Measurements from ENCODE around the gene SPEM2. TPM values are rescaled to one million over a fixed set of nuclear protein-coding genes. Genes with fewer than 3 reads are reported as not detected.
A peak's percentile ranks its signal among the peaks of the same experiment; 100 is the strongest.
"Not testable (repeated sequence)": the region's sequence is repeated elsewhere in the genome, so short reads cannot be mapped to it uniquely, and the experiment has no call there.

Gene SPEM2
- total and polyA plus RNA-seq, 2 of the 8 experiments (the other 6 are each of a cell fraction or from before 2014, with no cell fraction given) = 0.03 TPM; not detected in 1

DNA sequence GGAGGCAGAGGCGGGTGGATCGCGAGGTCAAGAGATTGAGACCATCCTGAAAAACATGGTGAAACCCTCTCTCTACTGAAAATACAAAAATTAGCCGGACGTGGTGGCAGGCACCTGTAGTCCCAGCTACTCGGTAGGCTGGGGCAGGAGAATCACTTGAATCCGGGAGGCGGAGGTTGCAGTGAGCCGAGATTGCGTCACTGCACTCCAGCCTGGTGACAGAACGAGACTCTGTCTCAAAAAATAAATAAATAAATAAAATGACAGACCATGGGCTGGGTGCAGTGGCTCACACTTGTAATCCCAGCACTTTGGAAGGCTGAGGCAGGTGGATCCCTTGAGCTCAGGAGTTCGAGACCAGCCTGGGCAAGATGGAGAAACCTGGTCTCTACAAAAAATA lies 44.4 kb downstream of the SPEM2 start:
- H3K27me3 ChIP-seq (replicated peaks in 1 of 4; ENCODE audit: control insufficient read depth in 3 of 4, extremely low read depth in 1 of 4, insufficient read depth in 3 of 4, low read length in 3 of 4); H3K9me3 ChIP-seq (ENCODE audit: insufficient read depth in 2 of 2, low read depth in 1 of 2, low read length in 1 of 2); H3K79me1 ChIP-seq (ENCODE audit: low read depth, low read length); H4K20me1 ChIP-seq (replicated peaks in 1 of 2; ENCODE audit: control insufficient read depth in 1 of 2, insufficient read depth in 2 of 2, low read length in 2 of 2); DNase-seq (ENCODE audit: low read depth in 1 of 2, low spot score in 2 of 2); H3K79me2 ChIP-seq (ENCODE audit: control insufficient read depth in 1 of 2, insufficient read depth in 2 of 2, low read length in 2 of 2); H3K4me2 ChIP-seq (ENCODE audit: insufficient read depth in 1 of 2, low read depth in 2 of 2, low read length in 2 of 2); H3K23ac ChIP-seq (ENCODE audit: insufficient read length); H2BK5ac ChIP-seq (ENCODE audit: low read depth, low read length); H2BK12ac ChIP-seq (ENCODE audit: low read depth, low read length); H3K4me3 ChIP-seq (ENCODE audit: extremely low read depth in 1 of 4, insufficient read depth in 2 of 4, low read depth in 3 of 4, low read length in 4 of 4); H2BK15ac ChIP-seq (ENCODE audit: low read length); H3K36me3 ChIP-seq (ENCODE audit: control insufficient read depth in 2 of 4, insufficient read depth in 4 of 4, low read length in 3 of 4); H3K9ac ChIP-seq (replicated peaks in 1 of 4; ENCODE audit: extremely low read depth in 1 of 4, low read depth in 3 of 4, low read length in 3 of 4); H3K4ac ChIP-seq (replicated peaks; ENCODE audit: insufficient read length, low read depth, low read length); H3K4me1 ChIP-seq (replicated peaks in 1 of 4; ENCODE audit: control insufficient read depth in 3 of 4, insufficient read depth in 4 of 4, low read length in 3 of 4); H3K23me2 ChIP-seq (ENCODE audit: low read depth, low read length); H3K27ac ChIP-seq (ENCODE audit: low read depth, low read length); H2AK5ac ChIP-seq (ENCODE audit: low read depth, low read length); H3K18ac ChIP-seq (ENCODE audit: extremely low read depth, low read length); H3K56ac ChIP-seq (replicated peaks; ENCODE audit: insufficient read length, low read depth, low read length); H4K91ac ChIP-seq (replicated peaks; ENCODE audit: insufficient read length, low read length); H2BK120ac ChIP-seq (replicated peaks; ENCODE audit: low read depth, low read length); H4K5ac ChIP-seq (ENCODE audit: insufficient read length, low read depth, low read length); H2BK20ac ChIP-seq (ENCODE audit: low read length); H3K14ac ChIP-seq (ENCODE audit: insufficient read length); FAIRE-seq; H4K8ac ChIP-seq (ENCODE audit: extremely low read depth, insufficient read depth, low read length); H2AFZ ChIP-seq (ENCODE audit: low read length): not testable (repeated sequence)
- 93% methylated on average over 12 of the region's 12 CpGs; no CpG with 5 or more reads in 1 of the 2 experiments for WGBS, 2 experiments (ENCODE audit: extremely low coverage in 1 of 2, insufficient coverage in 1 of 2, insufficient read length in 1 of 2, insufficient replicate concordance in 2 of 2, low coverage in 1 of 2, low lambda C conversion rate in 2 of 2, missing lambda C conversion rate in 1 of 2)
- POLR2A ChIA-PET (ENCODE audit: partially characterized antibody) = interaction anchor here (1.2 to 13.8 kb wide), 5 partner anchors 9 to 62 kb away, joined by 3 to 200 read pairs (median 6); partner anchors contain the start of genes NLGN2, POLR2A, SLC35G6 and ZBTB4
- CTCF ChIA-PET (ENCODE audit: partially characterized antibody) = interaction anchor here (2.1 kb wide), 1 partner anchor 91 kb away, joined by 6 read pairs; no protein-coding TSS in a partner anchor

DNA sequence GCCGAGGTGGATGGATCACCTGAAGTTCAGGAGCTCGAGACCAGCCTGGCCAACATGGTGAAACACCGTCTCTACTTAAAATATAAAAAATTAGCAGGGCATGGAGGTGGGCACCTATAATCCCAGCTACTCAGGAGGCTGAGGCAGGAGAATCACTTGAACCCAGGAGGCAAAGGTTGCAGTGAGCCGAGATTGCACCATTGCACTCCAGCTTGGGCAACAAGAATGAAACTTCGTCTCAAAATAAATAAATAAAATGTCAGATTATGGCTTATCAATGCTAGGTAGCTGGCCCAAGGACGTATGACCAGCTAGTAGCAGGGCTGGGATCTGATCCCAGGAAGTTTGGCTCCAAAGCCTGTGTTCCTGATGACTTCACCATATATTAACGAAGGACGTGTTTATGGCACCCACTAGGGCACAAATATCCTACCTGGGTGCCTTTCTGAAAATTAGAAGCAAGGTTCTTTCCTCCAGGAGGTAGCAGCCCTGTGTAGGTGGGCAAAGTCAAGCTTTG lies 45.1 kb downstream of the SPEM2 start:
- H3K23me2 ChIP-seq (ENCODE audit: low read depth, low read length); H2AK5ac ChIP-seq (ENCODE audit: low read depth, low read length); H3K27ac ChIP-seq (ENCODE audit: low read depth, low read length); H4K20me1 ChIP-seq (replicated peaks in 1 of 2; ENCODE audit: control insufficient read depth in 1 of 2, insufficient read depth in 2 of 2, low read length in 2 of 2); H3K56ac ChIP-seq (replicated peaks; ENCODE audit: insufficient read length, low read depth, low read length); H3K23ac ChIP-seq (ENCODE audit: insufficient read length); H3K36me3 ChIP-seq (ENCODE audit: control insufficient read depth in 2 of 4, insufficient read depth in 4 of 4, low read length in 3 of 4); H3K4me3 ChIP-seq (ENCODE audit: extremely low read depth in 1 of 4, insufficient read depth in 2 of 4, low read depth in 3 of 4, low read length in 4 of 4); H3K79me2 ChIP-seq (ENCODE audit: control insufficient read depth in 1 of 2, insufficient read depth in 2 of 2, low read length in 2 of 2); H4K5ac ChIP-seq (ENCODE audit: insufficient read length, low read depth, low read length); H3K9ac ChIP-seq (replicated peaks in 1 of 4; ENCODE audit: extremely low read depth in 1 of 4, low read depth in 3 of 4, low read length in 3 of 4); H2AFZ ChIP-seq (ENCODE audit: low read length); H3K4me2 ChIP-seq (ENCODE audit: insufficient read depth in 1 of 2, low read depth in 2 of 2, low read length in 2 of 2); H3K4ac ChIP-seq (replicated peaks; ENCODE audit: insufficient read length, low read depth, low read length); H4K91ac ChIP-seq (replicated peaks; ENCODE audit: insufficient read length, low read length); H3K4me1 ChIP-seq (replicated peaks in 1 of 4; ENCODE audit: control insufficient read depth in 3 of 4, insufficient read depth in 4 of 4, low read length in 3 of 4); H4K8ac ChIP-seq (ENCODE audit: extremely low read depth, insufficient read depth, low read length); H2BK120ac ChIP-seq (replicated peaks; ENCODE audit: low read depth, low read length); H2BK20ac ChIP-seq (ENCODE audit: low read length); H2BK12ac ChIP-seq (ENCODE audit: low read depth, low read length); FAIRE-seq; H3K14ac ChIP-seq (ENCODE audit: insufficient read length); H3K27me3 ChIP-seq (replicated peaks in 1 of 4; ENCODE audit: control insufficient read depth in 3 of 4, extremely low read depth in 1 of 4, insufficient read depth in 3 of 4, low read length in 3 of 4); H2BK15ac ChIP-seq (ENCODE audit: low read length); H3K18ac ChIP-seq (ENCODE audit: extremely low read depth, low read length); H3K9me3 ChIP-seq (ENCODE audit: insufficient read depth in 2 of 2, low read depth in 1 of 2, low read length in 1 of 2); DNase-seq (ENCODE audit: low read depth in 1 of 2, low spot score in 2 of 2); H3K79me1 ChIP-seq (ENCODE audit: low read depth, low read length): not testable (repeated sequence)
- 93% methylated on average over 8 of the region's 8 CpGs; no CpG with 5 or more reads in 1 of the 2 experiments for WGBS, 2 experiments (ENCODE audit: extremely low coverage in 1 of 2, insufficient coverage in 1 of 2, insufficient read length in 1 of 2, insufficient replicate concordance in 2 of 2, low coverage in 1 of 2, low lambda C conversion rate in 2 of 2, missing lambda C conversion rate in 1 of 2)
- POLR2A ChIA-PET (ENCODE audit: partially characterized antibody) = interaction anchor here (1.2 to 13.8 kb wide), 7 partner anchors 8 to 141 kb away, joined by 3 to 200 read pairs (median 6); partner anchors contain the start of genes NLGN2, POLR2A, SLC35G6 and ZBTB4
- CTCF ChIA-PET (ENCODE audit: partially characterized antibody) = interaction anchor here (1.0 to 2.1 kb wide), 2 partner anchors 44 to 90 kb away, joined by 3 to 6 read pairs; no protein-coding TSS in a partner anchor
- H2BK5ac ChIP-seq (ENCODE audit: low read depth, low read length) = 0 out of 2 replicates have a peak overlapping the region, but pooled peaks have one; percentile 12

All from H1 (cell line).